ENCODE data around the gene FAM90A1. TPM values are rescaled to one million over a fixed set of nuclear protein-coding genes. Genes with fewer than 3 reads are reported as not detected.
"Not testable (repeated sequence)": the region's sequence is repeated elsewhere in the genome, so short reads cannot be mapped to it uniquely, and the experiment has no call there.

Gene FAM90A1
- total RNA-seq, 1 experiment from 2014 or later, result 0.09 TPM

DNA sequence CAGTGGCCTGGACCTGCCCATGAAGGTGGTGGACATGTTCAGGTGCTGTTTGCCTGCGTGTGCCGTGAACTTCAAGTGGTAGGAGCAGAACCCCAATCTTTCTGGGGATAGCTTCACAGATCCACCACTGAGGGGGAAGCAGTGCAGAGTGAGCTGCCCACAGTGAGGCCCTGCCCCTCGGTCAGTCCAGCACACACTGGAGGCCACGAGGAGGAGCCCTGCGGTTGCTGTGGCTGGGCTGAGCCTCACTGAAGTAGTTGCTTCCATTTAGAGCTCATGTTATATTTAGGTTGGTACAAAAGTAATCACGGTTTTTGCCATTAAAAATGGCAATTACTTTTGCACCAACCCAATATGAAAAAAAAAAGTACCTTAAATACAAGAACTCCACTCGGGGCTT lies 2.1 kb upstream of the FAM90A1 start:
- DNase-seq; H3K4me3 Mint-ChIP-seq; H2AFZ ChIP-seq (ENCODE audit: low read length); H3K4me1 ChIP-seq (ENCODE audit: insufficient read depth, low read length); H3K14ac ChIP-seq (ENCODE audit: insufficient read depth, low read length); H3K4ac ChIP-seq (ENCODE audit: low read depth, low read length); H3T11ph ChIP-seq (ENCODE audit: low read length); H3K9me3 ChIP-seq (ENCODE audit: control insufficient read depth, low read depth, low read length); H3K4me2 ChIP-seq (ENCODE audit: insufficient read depth, insufficient read length, low read length); H2BK120ac ChIP-seq (ENCODE audit: low read depth, low read length, poor library complexity, severe bottlenecking); H3K23ac ChIP-seq (ENCODE audit: insufficient read length, low read depth, low read length); H3K36me3 Mint-ChIP-seq (ENCODE audit: insufficient read depth in 1 of 3, low read depth in 3 of 3); H2BK5ac ChIP-seq (ENCODE audit: insufficient read length, low read length); H3K18ac ChIP-seq (ENCODE audit: insufficient read length, low read depth, low read length); H2BK20ac ChIP-seq (ENCODE audit: low read depth, low read length, poor library complexity, severe bottlenecking); H3K27ac Mint-ChIP-seq; H3K27me3 Mint-ChIP-seq (ENCODE audit: low read depth); H3K56ac ChIP-seq (ENCODE audit: insufficient read length, low read depth, low read length); H3K79me2 ChIP-seq (ENCODE audit: insufficient read depth, low read length); H3K27ac ChIP-seq (ENCODE audit: insufficient read length, low read depth, low read length); H3K79me1 ChIP-seq (ENCODE audit: insufficient read depth, low read depth, low read length, poor library complexity, severe bottlenecking); H3K27me3 ChIP-seq (ENCODE audit: insufficient read depth, low read length); H2BK15ac ChIP-seq (ENCODE audit: low read depth, low read length); H3K23me2 ChIP-seq (ENCODE audit: insufficient read length, low read depth, low read length, poor library complexity, severe bottlenecking); H4K91ac ChIP-seq (ENCODE audit: insufficient read length, low read depth, low read length); H3K9me3 Mint-ChIP-seq; H4K20me1 ChIP-seq (ENCODE audit: control insufficient read depth, insufficient read depth, insufficient read length); H3K9ac ChIP-seq (ENCODE audit: extremely low read depth, insufficient read length, low read length); H2BK12ac ChIP-seq (ENCODE audit: insufficient read length, low read depth, low read length); H4K5ac ChIP-seq (ENCODE audit: insufficient read length, low read depth, low read length); H4K8ac ChIP-seq (replicated peaks; ENCODE audit: insufficient read length, low read depth, low read length); H2AK5ac ChIP-seq (ENCODE audit: insufficient read length, low read length): not testable (repeated sequence)
- WGBS (ENCODE audit: extremely low coverage, insufficient read length, low lambda C conversion rate), result no CpG with 5 or more reads among the region's 7 CpGs
- H3K4me1 Mint-ChIP-seq, result peaks cover 15 to 24% of the 10 kb centered on the region in 2 experiments

DNA sequence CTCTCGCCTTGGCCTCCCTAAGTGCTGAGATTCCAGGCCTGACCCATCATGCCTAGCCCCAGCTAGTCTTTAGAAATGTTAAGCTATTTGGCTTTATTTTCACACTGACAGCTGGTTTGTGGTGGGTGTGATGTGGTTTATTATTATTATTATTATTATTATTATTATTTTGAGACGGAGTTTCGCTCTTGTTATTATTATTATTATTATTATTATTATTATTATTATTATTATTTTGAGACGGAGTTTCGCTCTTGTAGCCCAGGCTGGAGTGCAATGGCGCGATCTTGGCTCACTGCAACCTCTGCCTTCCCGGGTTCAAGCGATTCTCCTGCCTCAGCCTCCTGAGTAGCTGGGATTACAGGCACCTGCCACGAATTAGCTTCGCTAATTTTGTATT lies 1.2 kb upstream of the FAM90A1 start:
- WGBS (ENCODE audit: extremely low coverage, insufficient read length, low lambda C conversion rate), result no CpG with 5 or more reads among the region's 11 CpGs
- not testable (repeated sequence) for H3K36me3 Mint-ChIP-seq (ENCODE audit: insufficient read depth in 1 of 3, low read depth in 3 of 3)

More for the DNA sequence above, 1.2 kb upstream of the FAM90A1 start:
- not testable (repeated sequence) for H4K91ac ChIP-seq (ENCODE audit: insufficient read length, low read depth, low read length); H3K9me3 ChIP-seq (ENCODE audit: control insufficient read depth, low read depth, low read length); H2BK5ac ChIP-seq (ENCODE audit: insufficient read length, low read length); H2AK5ac ChIP-seq (ENCODE audit: insufficient read length, low read length); H4K5ac ChIP-seq (ENCODE audit: insufficient read length, low read depth, low read length); H3K27ac ChIP-seq (ENCODE audit: insufficient read length, low read depth, low read length); DNase-seq; H3K27me3 ChIP-seq (ENCODE audit: insufficient read depth, low read length); H3K23me2 ChIP-seq (ENCODE audit: insufficient read length, low read depth, low read length, poor library complexity, severe bottlenecking); H3K4ac ChIP-seq (ENCODE audit: low read depth, low read length); H3K27me3 Mint-ChIP-seq (ENCODE audit: low read depth); H3K9me3 Mint-ChIP-seq; H3K4me1 ChIP-seq (ENCODE audit: insufficient read depth, low read length); H3K14ac ChIP-seq (ENCODE audit: insufficient read depth, low read length); H3K18ac ChIP-seq (ENCODE audit: insufficient read length, low read depth, low read length); H2BK120ac ChIP-seq (ENCODE audit: low read depth, low read length, poor library complexity, severe bottlenecking); H3K79me2 ChIP-seq (ENCODE audit: insufficient read depth, low read length); H3K56ac ChIP-seq (ENCODE audit: insufficient read length, low read depth, low read length); H3K4me2 ChIP-seq (ENCODE audit: insufficient read depth, insufficient read length, low read length); H3K23ac ChIP-seq (ENCODE audit: insufficient read length, low read depth, low read length); H4K20me1 ChIP-seq (ENCODE audit: control insufficient read depth, insufficient read depth, insufficient read length); H2BK12ac ChIP-seq (ENCODE audit: insufficient read length, low read depth, low read length); H3K9ac ChIP-seq (ENCODE audit: extremely low read depth, insufficient read length, low read length); H2BK15ac ChIP-seq (ENCODE audit: low read depth, low read length); H2BK20ac ChIP-seq (ENCODE audit: low read depth, low read length, poor library complexity, severe bottlenecking); H3K4me3 Mint-ChIP-seq; H4K8ac ChIP-seq (replicated peaks; ENCODE audit: insufficient read length, low read depth, low read length); H3K79me1 ChIP-seq (ENCODE audit: insufficient read depth, low read depth, low read length, poor library complexity, severe bottlenecking); H2AFZ ChIP-seq (ENCODE audit: low read length); H3T11ph ChIP-seq (ENCODE audit: low read length); H3K27ac Mint-ChIP-seq
- peaks cover 15 to 24% of the 10 kb centered on the region in 2 experiments for H3K4me1 Mint-ChIP-seq

All from H9 (cell line).